H1 (cell line): Measurements from ENCODE around the gene SLC16A6.
"Not testable (repeated sequence)": the region's sequence is repeated elsewhere in the genome, so short reads cannot be mapped to it uniquely, and the experiment has no call there.

Experiments used
- BRCA1 ChIP-seq: IDR thresholded peaks from 2 replicates; pipeline ENCODE4 v1.6.1; 2012; ENCODE audit warnings: low read depth, low read length, improper control_type of control experiment
- CBX5 ChIP-seq: fragments of 300-800, 300-1000 bp; sonication (generic); IDR thresholded peaks from 2 replicates; pipeline ENCODE4 v1.7.1; 2016; ENCODE audit warnings: antibody characterized with exemption, low read length, low read depth
- CREB1 ChIP-seq: IDR thresholded peaks from 2 replicates; pipeline ENCODE4 v1.6.1; 2012; ENCODE audit warnings: inconsistent platforms
- CTCF ChIP-seq, 3 experiments: IDR thresholded peaks; 1 replicate in 2 of 3; 2 replicates in 1 of 3; pipeline versions ENCODE4 v1.5.1 to v1.6.1; 2011; ENCODE audit warnings: low read length in 3 of 3, mild to moderate bottlenecking in 3 of 3, inconsistent platforms in 2 of 3, low read depth in 1 of 3, moderate library complexity in 1 of 3; ENCODE audit not compliant: insufficient read depth in 1 of 3; ENCODE audit errors: control extremely low read depth in 1 of 3
- EP300 ChIP-seq, 2 experiments: IDR thresholded peaks; 1 replicate in 1 of 2; 2 replicates in 1 of 2; pipeline ENCODE4 v1.6.1; 2011 to 2012; ENCODE audit warnings: low read depth in 2 of 2, low read length in 2 of 2, mild to moderate bottlenecking in 2 of 2, borderline replicate concordance in 1 of 2, inconsistent platforms in 1 of 2, moderate library complexity in 1 of 2
- JUN ChIP-seq: IDR thresholded peaks from 2 replicates; pipeline ENCODE4 v1.6.1; 2011; ENCODE audit warnings: low read depth, mild to moderate bottlenecking, improper control_type of control experiment, low read length
- KDM1A ChIP-seq: fragments of 200-600, 300-600 bp; sonication (generic); IDR thresholded peaks from 2 replicates; pipeline ENCODE4 v1.7.1; 2016; ENCODE audit warnings: mild to moderate bottlenecking, low read length, borderline replicate concordance
- MAFK ChIP-seq: IDR thresholded peaks from 2 replicates; pipeline ENCODE4 v1.6.1; 2012; ENCODE audit warnings: low read depth, mild to moderate bottlenecking, improper control_type of control experiment, low read length
- POLR2A ChIP-seq, 2 experiments: IDR thresholded peaks; 1 replicate in 1 of 2; 2 replicates in 1 of 2; pipeline ENCODE4 v1.6.1; 2011; ENCODE audit warnings: low read depth in 2 of 2, low read length in 2 of 2, mild to moderate bottlenecking in 2 of 2; ENCODE audit errors: control extremely low read depth in 1 of 2
- POLR2AphosphoS5 ChIP-seq: IDR thresholded peaks from 2 replicates; pipeline ENCODE4 v1.6.1; 2011; ENCODE audit warnings: low read depth, low read length
- RNF2 ChIP-seq: fragments of 200-900, 300-1000 bp; sonication (generic); IDR thresholded peaks from 2 replicates; pipeline ENCODE4 v1.7.1; 2016; ENCODE audit warnings: borderline replicate concordance, low read depth, mild to moderate bottlenecking, antibody characterized with exemption, low read length; ENCODE audit not compliant: poor library complexity, severe bottlenecking; ENCODE audit errors: missing control alignments
- TAF1 ChIP-seq: IDR thresholded peaks from 2 replicates; pipeline ENCODE4 v1.6.1; 2011; ENCODE audit warnings: mild to moderate bottlenecking, low read depth, low read length
- TBP ChIP-seq: IDR thresholded peaks from 2 replicates; pipeline ENCODE4 v1.6.1; 2011; ENCODE audit warnings: low read depth, low read length, improper control_type of control experiment

GRCh38 chr17:68228039-68228680 is 62.8 kb downstream of the SLC16A6 start:
- TF ChIP-seq CTCF (IDR thresholded peaks at IDR 0.05; ENCODE audit: control extremely low read depth in 1 of 3, insufficient read depth in 1 of 3, low read depth in 1 of 3, low read length in 3 of 3); JUN; POLR2A (IDR thresholded peaks at IDR 0.05; ENCODE audit: control extremely low read depth in 1 of 2, low read depth in 2 of 2, low read length in 2 of 2); POLR2AphosphoS5; CBX5; EP300 (IDR thresholded peaks at IDR 0.05; ENCODE audit: borderline replicate concordance in 1 of 2, low read depth in 2 of 2, low read length in 2 of 2); MAFK; KDM1A; BRCA1; CREB1; RNF2; TAF1; TBP: not testable (repeated sequence)
